Gastrocnemius medialis (tissue), 4 donors: Measurements from ENCODE around the gene TOR1B.

ENCODE experiments used
- CTCF ChIP-seq, 5 experiments: fragments of 450-650 bp in 3 of 5; fragments of 200-600 bp in 2 of 5; sonication (generic) in 2 of 5; IDR thresholded peaks in 4 of 5; conservative IDR thresholded peaks in 1 of 5; 1 replicate in 4 of 5; 2 replicates in 1 of 5; pipeline ENCODE4 v1.5.1; 2016 to 2019; ENCODE audit warnings: antibody characterized with exemption in 5 of 5, mild to moderate bottlenecking in 3 of 5, moderate library complexity in 3 of 5
- POLR2A ChIP-seq, 2 donors: fragments of 450-650 bp; IDR thresholded peaks; one replicate each; pipeline ENCODE4 v1.6.1; 2017; ENCODE audit warnings: antibody characterized with exemption in 2 of 2, mild to moderate bottlenecking in 2 of 2, moderate library complexity in 2 of 2

GRCh38 chr9:129777769-129778130 is 25.2 kb upstream of the TOR1B start:
- TF ChIP-seq CTCF (IDR thresholded peaks at IDR 0.05 in 4 of 5, conservative IDR thresholded peaks at IDR 0.05 in 1 of 5): no peak
- no peak for TF ChIP-seq POLR2A (IDR thresholded peaks at IDR 0.05)
